ENCODE results near the gene SEMA7A.

The SEMA7A gene

DNA sequence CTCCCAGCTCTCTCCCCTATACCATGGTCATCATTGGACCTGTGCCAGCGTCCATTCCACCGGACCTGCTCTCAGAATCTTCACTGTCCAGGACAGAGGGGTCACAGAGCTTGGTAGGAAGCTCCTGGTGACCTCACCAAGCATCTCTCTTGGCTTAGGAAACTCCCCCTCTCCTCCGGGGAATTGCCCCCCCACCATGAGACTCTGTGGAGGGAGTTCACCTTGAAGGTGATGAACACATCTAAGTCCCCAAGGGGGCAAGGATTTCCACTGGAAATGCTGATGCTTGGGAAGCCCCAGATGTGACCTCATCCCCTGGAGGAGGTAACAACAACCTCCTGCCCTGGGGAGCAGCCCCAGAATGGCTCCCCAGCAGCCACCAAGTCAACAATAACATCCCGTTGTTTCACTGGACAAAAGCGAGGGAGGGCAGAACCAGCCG is 3.2 kb downstream of the SEMA7A start:
- DNase-seq (ENCODE audit: low read depth): no peak

DNA sequence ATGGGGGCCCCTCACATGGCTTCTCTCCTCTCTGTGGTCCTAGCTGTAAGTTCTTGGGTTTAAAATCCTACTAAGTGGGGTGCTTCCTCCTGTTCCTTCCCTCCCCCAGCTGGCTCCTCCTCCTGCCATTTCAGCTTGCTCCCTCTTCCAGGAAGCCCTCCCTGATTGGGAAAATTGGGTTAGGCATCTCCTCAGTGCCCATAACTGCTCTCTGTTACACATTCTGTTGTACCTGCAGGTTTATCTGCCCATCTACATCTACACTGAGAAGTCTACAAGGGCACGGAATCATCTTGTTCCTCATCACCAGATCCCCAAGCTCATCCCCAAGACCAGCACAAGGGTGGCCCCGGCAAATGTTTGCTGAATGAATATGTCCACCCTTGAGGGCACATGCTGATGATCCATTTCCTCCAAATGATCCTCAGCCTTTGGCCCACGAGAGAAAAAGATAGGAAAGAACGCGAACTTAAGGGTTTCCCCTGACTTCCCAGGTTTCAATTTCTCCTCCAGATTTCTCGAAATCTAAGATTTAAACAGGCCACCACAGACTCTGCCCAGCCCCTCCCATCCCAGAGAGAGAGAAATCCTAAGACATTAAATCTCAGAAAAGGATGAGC is 3.9 kb downstream of the SEMA7A start:
- DNase-seq (ENCODE audit: low read depth): no peak

DNA sequence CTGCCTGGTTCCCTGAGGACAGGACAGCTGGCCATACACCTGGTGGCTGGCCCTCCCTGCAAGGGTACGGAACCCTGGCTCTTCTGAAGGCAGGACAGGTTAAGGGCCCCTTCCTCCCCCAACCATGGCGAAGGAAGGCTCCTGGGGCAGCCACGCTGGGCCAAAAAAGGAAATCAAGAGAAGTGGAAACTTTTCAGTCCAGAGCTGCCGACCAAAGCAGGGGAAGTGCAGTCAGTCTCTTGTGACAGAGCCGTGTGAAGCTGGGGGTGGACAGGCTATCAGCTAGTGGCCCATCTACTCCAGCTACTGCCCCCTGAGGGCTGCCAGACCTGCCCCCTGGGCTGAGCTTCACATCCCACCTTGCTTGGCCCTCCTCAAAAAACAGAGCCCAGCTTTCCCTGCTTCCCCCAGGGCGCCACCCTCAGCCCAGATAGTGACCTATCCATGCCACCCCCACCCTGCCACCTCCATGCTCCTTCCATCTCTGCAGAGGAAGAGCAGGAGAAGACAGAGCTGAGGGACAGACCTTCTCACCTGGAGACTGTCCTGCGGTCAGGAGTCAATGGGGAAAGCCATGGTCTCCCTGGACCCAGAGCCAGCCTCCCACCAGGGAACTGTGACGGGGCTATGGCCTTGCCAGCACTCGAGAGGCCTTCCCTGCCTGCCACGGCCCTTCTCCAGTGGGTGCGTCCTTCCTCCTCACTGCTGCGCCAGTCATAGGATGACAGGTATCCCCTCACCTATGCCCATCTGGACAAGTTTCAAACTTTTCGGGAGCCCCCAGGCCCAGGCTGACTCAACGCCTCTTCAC is 4.6 kb downstream of the SEMA7A start:
- DNase-seq (ENCODE audit: low read depth): no peak

DNA sequence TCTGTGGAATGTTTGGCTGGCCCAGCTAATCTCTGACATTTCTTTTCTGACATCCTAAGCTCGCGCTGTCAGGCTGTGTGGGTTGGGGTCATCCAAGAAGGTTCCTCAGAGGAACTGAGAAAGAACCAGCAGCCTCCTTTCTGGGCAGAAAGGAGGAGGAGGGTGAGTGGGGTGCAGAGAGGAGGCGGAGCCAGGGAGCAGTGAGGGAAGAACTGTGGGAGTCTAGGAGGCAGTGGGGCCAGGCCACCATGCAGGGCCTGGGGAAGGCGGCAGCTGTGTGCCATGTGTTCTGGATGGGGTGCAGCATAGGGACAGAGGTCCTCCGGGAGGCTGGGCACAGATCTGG is 5.3 kb downstream of the SEMA7A start:
- DNase-seq (ENCODE audit: low read depth): no peak

DNA sequence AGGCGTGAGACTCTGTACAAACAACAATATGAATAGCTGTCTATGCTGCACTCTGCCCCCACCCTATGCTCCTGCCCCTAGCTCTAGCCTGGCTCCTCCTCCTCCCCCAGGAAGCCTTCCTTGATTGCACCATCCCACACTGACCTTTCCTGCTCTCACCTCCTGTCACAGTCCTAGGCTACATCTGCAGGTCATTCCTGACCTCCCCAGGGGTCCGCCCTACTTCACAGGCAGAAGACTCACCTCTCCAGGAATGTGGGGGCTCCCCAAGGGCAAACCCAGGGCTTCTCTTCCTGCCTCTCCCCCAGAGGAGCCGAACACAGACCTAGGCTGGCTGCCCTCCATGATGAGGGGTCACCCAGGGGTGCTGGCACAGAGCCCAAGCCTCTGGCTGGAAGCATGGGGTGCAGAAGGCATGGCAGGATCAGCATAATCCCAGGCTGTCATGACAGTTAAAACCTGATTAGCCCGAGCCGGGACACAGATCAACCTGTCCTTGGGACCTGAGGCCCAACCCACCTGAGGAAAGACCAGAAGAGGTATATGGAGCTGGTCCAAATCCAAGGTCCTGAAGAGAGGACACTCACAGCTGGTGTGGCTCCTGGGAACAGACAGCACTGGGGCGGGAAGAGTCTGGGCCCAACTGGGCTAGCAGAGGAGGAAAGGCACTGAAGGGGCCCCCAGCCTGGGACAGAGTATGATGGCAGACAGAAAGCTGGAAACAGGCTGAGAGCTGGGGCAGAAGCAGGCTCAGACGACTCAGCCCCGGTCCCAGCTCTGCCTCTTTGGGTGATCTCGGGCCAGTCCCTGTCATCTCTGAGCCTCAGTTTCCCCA is 5.9 kb downstream of the SEMA7A start:
- DNase-seq (ENCODE audit: low read depth): no peak

DNA sequence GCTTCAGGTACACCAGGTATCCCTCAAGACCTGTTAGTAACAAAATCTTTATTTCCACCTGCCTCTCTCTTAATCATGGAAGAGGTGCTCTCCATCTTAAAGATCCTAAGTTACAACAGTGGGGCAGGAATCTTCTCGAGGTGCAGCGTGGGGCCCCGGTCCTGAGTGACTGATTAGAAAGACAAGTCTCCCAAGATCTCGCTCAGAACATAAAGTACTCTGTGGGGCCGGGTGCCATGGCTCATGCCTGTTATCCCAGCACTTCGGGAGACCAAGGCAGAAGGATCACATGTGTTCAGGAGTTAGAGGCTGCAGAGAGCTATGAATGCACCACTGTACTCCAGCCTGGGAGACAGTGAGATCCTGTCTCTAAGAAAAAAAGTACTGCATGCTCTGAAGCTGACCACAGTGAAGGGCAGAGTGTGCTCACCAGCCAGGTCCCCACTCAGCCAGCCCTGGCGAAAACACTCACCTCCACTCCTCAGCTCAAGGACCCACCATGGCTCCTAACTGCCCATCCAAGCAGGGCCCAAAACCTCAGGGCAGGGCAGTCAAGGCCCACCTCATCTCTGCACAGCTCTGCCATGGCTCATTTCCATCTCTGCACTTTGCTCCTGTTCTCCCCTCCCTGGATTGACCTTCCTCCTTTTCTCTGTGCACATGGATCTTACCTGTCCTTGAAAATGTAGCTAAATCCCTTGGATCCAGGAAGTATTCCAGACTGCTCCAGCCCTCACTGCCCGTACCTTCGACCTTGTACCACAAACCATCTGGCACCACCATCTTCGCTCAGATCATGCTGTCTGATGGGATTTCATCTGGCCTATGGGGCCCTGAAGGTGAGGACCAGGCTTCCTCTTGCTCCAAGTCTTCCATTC is 7.1 kb downstream of the SEMA7A start:
- DNase-seq (ENCODE audit: low read depth): no peak

DNA sequence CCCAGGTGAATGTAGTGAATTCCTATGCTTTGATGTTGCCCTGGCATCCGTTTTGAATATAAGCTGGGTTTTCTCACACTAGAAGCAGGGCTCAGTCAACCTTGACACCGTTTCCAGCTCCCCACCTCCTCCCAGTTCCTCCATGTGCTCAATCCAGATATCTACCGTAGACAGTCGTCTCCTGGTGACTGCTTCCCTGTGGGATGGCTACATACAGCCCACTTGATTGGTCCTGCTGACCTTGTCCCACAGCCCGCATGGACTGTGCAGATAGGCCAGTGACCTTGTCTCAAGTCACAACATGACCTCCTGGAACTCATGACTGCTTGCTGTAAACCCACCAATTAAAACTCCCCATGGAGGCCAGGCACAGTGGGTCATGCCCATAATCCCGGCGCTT is 8.1 kb downstream of the SEMA7A start:
- DNase-seq (ENCODE audit: low read depth): no peak

DNA sequence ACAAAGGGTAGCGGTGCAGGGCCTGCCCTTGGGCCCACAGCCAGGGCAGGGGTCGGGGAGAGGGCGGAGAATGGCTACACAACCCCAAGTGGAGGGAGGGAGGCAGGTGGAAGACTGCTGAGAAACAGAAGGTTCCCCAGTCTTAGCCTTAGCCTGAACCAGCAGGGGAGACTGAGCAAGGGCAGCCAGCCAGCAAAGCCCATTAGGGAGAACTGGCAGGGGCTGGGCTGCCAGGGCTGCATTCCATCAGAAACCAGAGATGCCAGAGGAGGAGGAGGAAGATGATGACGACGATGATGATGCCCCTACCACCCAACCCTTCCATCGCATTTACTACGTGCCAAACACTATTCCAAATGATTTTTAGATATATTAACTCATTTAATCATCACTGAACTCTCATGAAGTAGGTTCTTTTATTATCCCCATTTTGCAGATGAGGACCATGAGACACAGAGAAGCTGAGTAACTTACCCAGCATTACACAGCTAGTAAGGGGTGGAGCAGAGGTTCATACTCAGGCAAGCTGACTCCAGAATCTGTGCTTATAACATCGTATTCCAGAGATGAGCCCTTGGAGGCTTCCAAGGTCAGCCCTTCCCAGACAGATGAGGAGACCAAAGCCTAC is 8.7 kb downstream of the SEMA7A start:
- no peak for DNase-seq (ENCODE audit: low read depth)

DNA sequence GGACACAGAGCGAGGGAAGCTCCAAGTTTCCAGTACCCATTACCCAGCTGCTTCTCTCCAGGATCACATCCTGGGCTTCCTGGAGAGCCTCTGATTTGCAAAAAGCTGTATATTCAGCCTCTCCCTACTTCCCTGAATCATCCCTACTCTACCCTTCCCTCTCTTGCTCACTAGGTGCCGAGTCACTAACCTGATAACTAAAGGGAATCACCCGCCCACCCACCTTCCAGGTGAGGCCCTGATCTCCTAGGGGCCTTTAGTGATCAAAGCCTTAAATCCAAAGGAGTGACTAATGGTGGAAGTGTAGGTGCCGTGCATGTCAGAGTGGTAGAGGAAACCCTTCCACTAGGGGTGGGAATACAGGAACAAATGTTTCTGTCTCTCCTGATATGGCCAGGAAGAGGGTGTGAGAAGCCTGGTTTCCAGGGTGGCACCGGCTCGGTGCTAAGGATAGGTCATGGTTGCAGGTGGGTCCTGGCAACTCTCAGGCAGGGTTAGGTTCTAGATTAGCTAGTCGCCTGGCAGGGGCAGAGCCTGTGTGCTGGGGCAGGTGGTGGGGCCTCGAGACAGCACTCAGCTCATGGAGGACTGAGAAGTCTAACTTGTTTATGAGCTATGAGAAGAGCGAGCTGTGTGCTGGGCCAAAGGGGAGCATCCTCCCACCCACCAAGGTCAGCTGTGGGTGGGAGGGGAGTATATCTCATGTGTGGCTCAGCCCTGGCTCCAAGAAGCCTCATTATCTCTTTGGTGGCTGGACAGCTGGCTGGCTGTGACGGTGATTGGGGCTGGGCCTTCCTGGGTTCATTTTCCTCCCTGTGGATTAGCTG is 10.1 kb downstream of the SEMA7A start:
- DNase-seq (ENCODE audit: low read depth): no peak

DNA sequence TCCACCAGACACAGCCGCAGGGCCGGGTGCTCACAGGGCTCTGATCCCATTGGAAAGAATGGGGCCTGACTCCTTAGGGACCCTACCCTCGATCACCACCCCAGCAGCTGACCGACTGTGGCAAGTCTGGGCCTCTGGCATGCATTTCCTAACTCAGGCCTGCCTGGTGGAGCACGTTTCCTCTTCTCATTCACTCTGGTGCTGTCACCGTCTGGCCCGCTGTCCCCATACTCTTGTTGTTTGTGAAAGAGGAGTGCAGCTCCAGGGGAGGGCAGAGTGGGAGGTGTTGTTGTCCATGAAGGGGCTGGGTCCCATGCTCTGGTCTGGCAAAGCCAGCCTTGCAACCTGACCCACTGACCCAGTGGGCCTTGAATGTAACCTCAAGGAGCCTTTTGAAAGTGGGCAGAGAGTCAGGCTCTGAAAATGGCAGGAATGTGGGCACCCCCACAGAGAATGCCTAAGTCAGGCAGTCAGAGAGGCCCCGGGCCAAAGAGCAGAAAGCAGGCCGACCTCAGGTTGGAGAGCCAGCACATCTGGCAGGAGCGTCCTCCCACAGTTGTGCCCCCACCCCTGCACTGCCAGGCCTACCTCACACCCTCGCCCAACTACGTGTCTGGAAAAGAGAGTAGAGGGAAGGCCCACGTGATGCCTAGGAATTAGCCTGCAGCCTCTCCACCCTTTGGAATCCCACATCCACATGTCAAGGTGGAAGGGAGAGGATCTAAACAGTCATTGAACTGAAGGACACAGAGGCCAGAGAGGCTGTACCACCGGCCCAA is 10.9 kb downstream of the SEMA7A start:
- peak; percentile 83 for DNase-seq (ENCODE audit: low read depth)

DNA sequence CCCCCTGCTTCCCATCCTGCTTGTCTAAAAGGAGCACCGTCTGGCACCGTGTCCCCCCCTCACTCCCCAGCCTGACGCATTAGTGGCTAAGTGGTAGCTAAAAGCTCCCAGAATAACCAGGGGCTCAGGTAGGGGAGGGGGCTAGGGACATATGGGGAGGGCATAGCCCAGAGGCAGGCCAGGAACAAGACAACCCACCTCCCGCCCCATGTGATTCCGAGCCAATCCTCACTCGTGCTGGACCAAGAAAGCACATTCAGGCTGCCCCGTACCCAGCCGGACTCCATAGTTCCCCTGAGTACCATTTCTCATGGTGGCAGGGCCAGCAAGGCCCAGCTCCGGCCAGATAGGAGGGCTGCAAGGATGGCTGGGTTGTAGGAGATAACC is 11.5 kb downstream of the SEMA7A start:
- DNase-seq (ENCODE audit: low read depth): no peak

DNA sequence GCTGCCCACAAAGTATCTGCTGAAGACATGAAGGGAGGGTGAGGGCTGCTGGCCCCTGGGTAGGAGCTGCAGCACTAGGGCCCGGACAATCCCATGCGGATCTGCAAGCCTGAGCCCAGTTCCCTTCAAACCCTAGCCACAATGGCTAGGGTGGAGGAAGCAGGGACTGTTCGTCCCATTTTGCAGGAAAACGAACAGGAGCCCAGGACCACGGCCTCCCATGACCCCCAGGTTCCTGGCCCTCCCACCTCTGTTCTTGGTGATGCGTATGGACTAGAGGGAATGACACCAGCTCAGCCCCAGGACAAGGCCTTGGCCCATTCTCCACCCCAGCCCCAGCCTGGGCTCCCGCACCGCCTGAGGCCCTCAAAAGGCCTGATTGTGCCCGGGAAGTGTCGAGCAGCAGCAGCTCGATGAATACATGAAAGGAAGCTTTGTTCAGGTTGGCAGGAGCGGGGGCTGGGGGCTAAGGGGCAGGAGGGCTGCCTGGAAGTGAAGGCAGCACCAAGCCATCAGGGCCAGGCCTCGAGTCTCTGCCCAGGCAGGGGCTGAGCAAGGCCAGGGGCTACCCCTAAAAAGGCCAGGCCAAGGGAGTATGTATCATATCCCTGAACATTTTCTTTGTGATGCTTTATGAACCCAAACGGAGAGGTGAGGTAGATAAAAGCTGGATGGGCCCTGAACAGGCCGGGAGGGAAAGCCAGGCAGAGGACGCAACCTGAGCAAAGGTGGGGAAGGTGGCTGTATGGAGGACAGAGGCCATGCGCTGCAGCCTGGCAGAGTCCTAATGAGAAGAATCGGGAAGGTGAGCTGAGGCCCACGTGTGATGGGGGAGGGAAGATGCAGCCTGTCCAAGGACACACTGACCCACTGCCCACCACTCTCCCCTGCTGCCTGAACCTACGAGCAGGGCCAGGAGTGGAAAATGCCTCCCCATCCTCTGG is 12.2 kb downstream of the SEMA7A start:
- DNase-seq (ENCODE audit: low read depth): no peak

DNA sequence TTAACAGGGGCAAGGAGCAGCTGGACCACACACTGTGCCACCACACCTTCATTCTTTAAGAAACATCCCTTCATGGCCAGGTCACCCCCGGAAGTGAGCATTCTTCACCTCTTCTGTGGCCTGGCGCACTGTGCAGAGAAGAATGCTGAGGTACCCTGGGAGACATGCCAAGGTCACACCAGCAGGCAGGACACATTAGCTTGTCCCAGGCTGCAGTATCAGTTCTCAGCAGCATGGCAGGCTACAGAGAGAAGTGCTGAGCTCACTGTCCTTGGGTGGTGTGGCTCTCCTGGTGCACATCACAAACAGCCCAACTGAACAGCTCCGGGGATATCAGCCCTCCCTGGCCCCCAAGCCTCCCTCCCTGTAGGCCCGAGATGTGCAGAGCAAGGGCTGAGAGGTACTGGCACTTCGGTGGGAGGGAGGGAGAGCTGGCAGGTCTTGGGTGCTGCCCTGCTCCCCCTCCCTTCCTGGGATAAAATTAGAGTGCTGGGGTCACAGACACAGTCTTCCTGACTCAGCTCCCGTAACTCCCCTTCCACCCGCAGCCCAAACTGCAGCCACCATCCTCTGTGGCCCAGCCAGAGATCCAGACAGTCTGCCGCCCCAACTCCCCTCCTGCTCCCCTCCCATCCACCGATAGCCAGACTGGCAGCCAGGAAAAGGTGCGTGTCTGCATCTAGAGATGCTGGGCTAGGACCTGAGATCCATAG is 13.4 kb downstream of the SEMA7A start:
- DNase-seq (ENCODE audit: low read depth): no peak

DNA sequence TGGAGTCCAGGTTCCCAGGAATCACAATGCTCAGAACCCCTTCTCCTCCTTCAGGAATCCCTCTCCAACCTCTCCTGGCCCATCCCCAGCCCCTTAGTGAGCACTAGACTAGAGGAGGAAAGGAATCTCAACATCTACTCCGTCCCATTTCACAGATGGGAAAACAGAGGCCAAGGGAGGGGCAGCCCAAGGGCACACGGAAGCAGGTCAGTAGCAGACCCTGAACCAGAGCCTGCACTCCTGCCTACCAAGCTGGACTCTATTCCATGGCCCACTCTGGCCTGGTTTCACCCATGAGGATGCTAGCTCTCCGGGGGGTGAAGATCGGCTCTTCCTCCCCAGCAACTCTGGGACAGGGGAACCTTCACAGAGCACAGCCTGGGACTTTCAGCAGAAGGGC is 14.3 kb downstream of the SEMA7A start:
- no peak for DNase-seq (ENCODE audit: low read depth)

DNA sequence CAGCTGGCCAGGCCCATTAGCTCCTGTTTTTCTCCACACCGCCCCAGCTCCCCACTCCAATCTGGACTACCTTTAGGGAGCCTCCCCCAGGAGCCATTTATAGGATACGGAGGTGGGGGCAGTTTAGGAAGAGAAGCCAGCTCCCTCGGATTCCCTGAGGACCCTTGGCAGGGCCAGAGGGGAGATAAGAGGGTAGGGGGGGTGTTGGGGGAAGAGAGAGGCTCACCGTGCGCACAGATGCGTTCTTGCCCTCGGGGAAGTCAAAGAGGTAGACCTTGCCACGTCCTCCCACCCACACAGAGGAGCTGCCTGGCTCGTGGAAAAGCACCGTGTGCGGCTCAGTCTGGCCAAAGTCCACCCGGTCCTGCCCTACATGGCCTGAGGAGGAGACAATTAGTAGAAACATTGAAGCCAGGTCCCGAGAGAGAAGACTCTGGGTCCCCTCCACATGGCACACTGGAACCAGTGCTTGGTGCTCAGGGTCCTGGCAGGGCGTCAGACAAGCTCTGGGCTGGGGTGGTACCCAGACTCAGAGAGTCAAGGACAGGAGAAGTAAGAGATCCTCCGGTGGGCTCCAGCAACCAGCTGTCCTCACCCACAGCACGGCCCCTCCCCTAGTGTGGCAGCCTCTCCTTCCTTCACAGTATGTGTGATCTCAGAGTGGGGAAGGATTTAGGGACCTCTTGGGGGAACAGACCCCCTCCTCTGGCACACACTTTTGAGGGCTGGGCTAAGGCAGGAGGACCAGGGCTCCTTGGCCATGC is 15.0 kb downstream of the SEMA7A start:
- no peak for DNase-seq (ENCODE audit: low read depth)

DNA sequence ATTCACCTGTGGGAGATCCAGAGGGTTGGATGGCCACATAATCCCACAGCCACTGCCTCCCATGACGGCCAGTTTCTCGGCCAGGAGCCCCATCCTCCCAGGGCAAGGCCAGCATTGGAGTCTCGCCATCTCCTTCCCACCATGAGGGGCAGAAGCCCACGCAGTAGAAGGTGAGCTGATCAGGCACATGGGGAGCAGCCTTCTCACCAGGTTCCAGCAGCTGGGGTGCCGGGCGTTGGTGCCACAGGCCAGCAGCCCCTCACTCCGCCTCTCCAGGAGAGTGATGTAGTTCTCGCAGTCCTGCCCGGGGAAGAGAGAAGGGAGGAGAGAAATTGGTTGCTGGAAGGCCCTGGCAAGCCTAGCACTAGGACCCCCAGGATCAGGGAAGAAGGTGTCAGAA is 16.1 kb downstream of the SEMA7A start:
- no peak for DNase-seq (ENCODE audit: low read depth)

DNA sequence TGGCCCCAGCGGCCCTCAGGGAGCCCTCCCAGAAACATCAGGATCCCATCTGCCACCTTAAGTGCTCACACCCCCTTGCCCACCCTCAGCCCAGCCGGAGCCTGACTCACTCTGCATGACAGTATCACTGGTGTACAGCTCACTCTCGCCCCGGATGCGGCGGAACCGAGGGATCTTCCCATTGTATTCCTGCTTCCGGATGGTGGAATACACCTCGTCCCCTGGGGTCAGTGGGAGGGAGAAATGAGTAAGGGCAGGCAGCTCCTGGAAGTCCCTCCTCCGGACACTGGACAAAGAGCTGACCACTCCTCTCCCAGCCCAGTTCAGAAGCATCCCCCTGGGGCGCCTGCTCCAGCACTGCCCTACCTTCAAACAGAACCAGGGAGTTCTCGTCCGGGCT is 16.5 kb downstream of the SEMA7A start:
- peak; percentile 53 for DNase-seq (ENCODE audit: low read depth)
